ENCODE measurements around the gene SEC22C.

DNA sequence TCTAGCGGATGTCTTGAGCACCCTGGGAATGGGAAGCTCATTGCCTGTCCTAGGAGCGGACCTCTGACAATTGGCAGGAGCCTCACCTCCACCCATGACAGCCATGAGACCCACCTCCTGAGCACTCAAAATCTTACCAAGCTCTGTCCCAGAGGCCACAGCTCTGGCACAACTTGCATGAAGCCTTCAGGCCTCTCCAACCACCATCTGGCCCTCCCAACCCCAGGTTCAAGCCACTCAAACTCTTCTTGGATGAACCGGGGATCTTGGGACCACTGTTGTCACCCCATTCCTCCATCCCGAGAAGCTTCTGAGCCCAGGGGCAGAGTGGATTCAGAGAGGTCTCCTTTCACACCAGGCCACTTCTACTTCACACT lies 77.8 kb downstream of the SEC22C start:
- TF ChIP-seq SUZ12 (IDR thresholded peaks at IDR 0.05; ENCODE audit: extremely low read depth, insufficient read depth, insufficient read length) (no peak), YY1 (IDR thresholded peaks at IDR 0.05; ENCODE audit: insufficient read depth, insufficient read length) (no peak), ZNF274 (IDR thresholded peaks at IDR 0.05; ENCODE audit: low read depth, low read length) (no peak)
